HG02571 (cell line): Measurements from ENCODE around the gene AKT2.

ENCODE experiments used
- ATAC-seq: cut with Tn5 transposase; IDR thresholded peaks from one replicate; pipeline ENCODE4 v1.9.1; 2021; ENCODE audit warnings: mild to moderate bottlenecking, moderate library complexity; ENCODE audit not compliant: unreplicated experiment

Gene AKT2

DNA sequence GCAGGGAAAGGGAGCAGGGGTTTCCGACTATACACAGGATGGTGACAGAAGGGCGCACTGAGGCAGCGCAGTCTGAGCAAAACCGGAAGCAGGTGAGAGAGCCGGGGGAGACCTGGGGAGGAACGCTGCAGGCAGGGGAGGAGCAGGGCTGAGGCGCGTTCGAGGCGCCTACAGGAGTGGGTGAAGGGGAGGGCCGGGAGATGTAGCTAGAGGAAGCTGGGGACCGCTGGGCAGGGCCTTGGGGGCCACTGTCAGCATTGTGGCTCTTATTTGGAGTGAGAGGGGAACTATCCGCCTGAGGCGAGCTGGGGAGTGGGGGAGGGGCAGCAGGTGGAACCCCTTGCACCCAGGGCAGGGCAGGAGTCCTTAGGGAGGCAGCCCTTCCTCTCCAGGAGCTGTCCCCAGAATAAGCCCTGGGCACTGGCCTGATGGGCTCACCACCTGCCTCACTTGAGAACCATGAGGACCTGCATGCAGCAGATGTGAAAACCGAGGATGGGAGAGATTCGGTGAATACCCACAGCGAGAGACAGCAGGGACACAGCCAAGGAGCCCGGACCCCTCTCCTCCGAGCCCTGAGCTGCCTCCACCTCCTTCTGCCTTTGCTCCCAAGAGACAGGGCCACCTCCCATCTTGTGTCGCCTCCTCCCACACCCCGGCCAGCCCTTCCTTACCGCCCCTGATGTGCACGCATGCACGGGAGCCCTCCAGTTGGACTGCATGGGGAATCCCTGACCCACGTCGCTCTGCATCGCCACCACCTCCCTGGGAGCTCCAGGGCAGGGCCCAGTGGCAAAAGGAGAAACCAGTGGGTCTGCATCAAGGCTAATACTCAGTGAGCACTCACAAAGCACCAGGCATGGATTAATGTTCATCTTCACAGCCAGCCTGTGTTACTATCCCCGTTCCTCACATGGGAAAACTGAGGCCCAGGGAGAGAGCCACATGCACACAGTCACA, 10.3 kb downstream of the AKT2 start:
- no peak for ATAC-seq

DNA sequence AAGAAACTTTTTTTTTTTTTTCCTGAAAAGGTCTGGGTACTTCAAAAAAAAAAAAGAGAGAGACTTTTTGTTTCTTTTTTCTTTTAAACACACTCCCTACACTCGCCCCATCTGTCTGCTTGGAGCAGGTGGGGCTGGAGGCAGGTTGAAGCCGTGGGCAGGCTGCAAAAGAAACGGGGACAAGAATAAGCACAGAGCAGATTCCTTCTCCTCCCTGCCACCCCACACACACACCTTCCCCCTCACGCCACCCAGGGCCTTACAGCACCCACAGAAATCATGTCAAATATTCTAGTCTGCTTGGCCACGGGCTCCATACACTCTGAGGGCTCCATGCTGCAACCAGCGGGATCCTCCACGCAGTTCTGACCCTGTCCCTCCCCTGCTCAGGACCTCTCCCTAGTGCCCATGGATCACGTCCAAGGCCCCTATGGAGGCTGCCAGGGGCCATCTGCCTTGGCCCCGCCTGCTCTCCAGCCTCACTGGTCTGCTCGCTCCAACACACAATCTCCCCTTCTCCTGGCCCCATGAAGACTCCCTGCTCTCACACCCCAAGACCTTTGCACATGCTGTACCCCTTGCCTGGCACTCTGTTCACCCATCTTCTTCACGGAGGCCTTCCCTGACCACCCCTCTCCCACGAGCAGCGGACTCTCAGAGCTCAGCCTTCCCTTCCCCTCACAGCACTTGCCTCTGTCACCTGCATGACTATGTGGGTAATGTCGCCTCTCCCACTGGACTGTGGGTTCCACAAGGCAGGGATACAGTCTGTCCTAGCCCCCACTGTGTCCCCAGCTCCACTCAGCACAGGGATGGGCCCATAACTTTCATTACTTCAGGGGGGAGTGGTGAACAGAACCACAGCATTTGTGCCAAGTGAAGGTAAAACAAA, 11.4 kb downstream of the AKT2 start:
- no peak for ATAC-seq

DNA sequence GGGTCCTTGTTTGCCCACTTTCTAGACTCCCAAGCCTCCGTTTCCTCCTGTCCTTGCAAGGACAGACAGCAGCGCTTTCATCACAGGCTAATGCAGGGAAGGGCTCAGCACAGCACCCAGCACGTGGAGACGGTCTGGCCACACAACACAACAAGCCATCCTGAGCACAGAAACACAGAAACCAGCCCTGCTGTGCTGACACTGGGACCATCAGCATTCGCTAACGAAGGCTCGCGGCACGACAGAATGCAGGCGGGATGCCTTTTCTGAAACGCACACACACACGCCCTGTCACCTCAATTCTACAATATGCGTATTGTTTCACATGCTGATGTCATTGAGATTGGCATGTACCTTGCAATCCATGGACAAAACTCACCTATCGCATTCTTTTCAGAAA, 12.9 kb downstream of the AKT2 start:
- ATAC-seq = no peak

GRCh38 chr19:40271706-40272105, 13.4 kb downstream of the AKT2 start:
- no peak for ATAC-seq

GRCh38 chr19:40270362-40271089, 14.6 kb downstream of the AKT2 start:
- no peak for ATAC-seq

DNA sequence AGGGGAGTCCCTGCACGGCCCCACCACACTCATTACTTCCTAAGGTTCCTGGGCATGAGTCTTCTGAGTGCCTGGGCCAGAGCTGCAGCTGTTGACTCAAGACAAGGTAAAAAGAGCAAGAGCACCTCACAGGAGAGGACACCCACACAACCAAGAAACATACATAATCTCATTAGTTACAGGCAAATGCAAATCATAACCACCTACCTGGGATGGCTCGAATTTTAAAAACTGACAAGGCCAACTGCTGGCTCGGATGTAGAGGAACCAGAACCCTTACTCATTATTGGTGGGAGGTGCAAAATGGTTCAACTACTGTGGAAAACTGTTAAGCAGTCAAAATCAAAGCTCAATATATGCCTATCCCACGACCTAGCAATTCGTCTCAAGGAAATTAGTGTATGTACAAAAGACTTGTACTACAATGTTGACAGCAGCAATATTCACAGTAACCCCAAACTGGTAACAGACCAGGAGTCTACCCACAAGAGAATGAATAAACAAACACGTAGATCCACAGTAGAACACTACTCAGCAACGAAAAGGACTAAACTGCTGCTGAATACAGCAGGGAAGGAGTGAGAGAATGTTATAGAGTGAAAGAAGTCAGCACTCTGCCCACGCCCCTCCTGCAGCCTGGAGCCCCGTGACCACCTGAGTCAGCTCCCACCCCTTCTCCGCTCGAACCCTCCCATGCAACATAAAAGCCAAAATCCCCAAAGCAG, 15.8 kb downstream of the AKT2 start:
- ATAC-seq = no peak

DNA sequence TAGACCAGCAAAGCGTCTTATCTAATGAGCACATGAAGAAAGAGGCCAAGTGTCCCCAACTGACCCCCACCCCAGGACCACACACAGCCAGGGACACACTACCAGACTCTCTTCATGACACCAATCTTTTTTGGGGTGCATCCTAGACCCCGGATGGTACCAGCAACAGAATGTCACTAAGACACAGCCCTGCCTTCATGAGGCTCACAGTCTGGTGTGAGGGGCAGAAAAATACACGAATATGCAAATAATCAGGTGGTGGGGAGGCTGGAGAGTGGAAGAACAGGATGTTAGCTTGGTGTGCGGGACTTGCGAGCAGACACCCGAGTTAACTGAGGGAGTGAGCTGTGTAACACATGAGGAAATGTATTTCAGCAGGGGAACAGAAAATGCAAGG, 17.5 kb downstream of the AKT2 start:
- no peak for ATAC-seq

DNA sequence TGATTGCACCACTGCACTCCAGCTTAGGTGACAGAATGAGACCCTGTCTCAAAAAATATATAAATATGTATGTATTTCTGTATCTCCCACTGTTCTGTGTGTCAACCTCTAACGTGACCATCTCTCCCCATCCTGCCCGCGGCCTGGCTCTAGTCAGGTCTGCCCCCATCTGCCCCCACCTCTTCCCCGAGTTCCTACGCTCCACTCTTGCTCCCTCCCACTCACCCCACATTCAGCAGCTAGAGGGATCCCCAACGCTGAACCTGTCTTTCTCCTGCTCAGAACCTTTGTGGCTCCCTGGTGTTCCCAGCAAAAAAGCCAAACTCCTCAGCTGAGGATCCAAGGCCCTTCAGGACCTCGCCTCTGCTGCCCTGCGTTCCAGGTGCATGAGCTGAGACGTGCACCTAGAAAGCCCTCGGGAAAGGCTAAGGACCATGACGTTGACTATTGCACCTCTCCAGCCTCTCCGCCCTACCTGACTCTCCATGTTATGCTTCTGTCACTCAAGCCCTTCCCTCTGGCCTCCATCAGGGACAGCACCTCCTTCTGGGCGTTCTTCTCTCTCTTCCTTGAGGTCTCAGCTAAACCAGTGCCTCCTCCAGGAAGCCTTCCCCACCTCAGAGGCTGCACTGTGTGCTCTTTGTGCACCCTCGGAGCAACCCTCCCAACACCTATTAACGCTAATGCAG, 18.1 kb downstream of the AKT2 start:
- ATAC-seq = no peak

GRCh38 chr19:40266119-40266518, 19.0 kb downstream of the AKT2 start:
- ATAC-seq = no peak

- ATAC-seq = no peak
Measured at GRCh38 chr19:40265763-40266099, 19.4 kb downstream of the AKT2 start.

GRCh38 chr19:40265055-40265762, 19.9 kb downstream of the AKT2 start:
- ATAC-seq = no peak

- ATAC-seq = no peak
Measured at GRCh38 chr19:40264314-40265054, 20.7 kb downstream of the AKT2 start.

DNA sequence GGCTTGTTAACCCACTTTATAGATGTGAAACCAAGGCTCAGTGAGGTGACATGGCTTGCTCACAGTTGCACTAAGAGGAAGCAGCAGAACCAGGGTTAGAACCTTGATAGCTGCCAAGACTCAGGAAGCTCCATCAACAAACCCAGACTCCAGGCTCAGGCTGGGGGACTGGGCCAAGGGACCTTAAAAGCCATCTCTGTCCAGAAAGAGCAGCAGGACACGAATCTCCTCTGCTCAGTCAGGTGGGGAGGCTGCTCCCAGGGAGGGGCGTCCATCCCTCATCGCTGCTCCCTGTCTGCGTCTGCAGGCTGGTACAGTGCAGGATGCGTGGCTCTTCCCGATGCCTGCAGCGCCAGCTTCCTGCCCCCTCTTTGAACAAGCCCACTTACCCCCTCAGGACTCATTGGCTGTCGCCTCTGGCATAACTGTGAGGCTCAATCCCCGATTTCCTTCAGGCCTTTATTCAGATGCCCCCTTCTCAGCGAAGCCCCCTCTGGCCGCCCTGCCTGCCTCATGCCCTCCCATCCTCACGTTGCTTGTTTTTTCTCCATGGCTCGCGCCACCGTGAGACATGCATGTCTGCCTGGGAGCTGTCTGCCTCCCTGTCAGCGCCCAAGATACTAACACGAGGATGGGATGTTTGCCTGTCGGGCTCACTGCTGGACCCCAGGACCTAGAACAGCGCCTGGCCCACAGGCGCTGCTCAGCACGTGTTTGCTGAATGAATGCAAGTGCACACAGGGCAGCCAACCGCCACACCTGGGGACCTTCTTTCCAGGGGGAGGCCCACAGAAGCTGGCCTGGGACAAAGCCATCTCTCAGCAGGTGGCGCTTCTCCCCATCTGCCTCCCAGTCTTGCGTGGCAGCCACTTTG, 21.5 kb downstream of the AKT2 start:
- ATAC-seq = no peak

GRCh38 chr19:40262422-40262821, 22.7 kb downstream of the AKT2 start:
- ATAC-seq = no peak

DNA sequence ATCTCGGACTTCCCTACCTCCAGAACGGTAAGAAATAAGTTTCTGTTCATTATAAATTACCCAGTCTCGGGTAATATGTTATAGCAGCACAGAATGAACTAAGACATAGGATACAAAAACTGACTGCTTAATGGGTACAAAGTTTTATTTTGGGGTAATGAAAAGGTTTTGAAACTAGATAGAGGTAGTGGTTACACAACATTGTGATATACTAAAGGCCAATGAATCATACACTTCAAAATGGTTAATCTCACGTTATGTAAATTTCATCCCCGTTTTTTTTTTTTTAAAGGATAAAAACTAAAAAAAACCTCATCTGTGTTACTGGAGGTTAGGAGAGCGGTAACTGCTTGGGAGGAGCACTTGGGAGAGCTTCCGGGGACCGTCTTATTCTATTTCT, 23.5 kb downstream of the AKT2 start:
- ATAC-seq = no peak

GRCh38 chr19:40257096-40257517, 28.0 kb downstream of the AKT2 start:
- no peak for ATAC-seq

GRCh38 chr19:40256512-40256911, 28.6 kb downstream of the AKT2 start:
- ATAC-seq = no peak
